ENCODE measurements around the gene MBD3L1.

Gene MBD3L1

GRCh38 chr19:8884416-8884815, 52.2 kb downstream of the MBD3L1 start:
- Histone ChIP-seq H3K27me3 (ENCODE audit: control insufficient read depth in 3 of 3, insufficient read depth in 3 of 3, low read depth in 1 of 3, low read length in 3 of 3) (no peaks in the 10 kb centered on the region), H3K27ac (replicated peaks; ENCODE audit: low read length) (no peak overlapping the region), H3K4me2 (ENCODE audit: insufficient read depth, low read length, poor library complexity, severe bottlenecking) (no peak overlapping the region), H4K91ac (ENCODE audit: low read depth, low read length, poor library complexity) (no peak overlapping the region), H4K8ac (ENCODE audit: low read depth, low read length) (no peak overlapping the region), H2AK5ac (ENCODE audit: low read depth, low read length) (no peak overlapping the region), H2BK5ac (ENCODE audit: low read length) (no peak overlapping the region), H3K4ac (ENCODE audit: low read length) (no peak overlapping the region), H3K9me3 (replicated peaks in 1 of 2; ENCODE audit: control insufficient read depth in 2 of 2, insufficient read depth in 1 of 2, low read depth in 1 of 2, low read length in 2 of 2) (peaks cover 0 to 45% of the 10 kb centered on the region in 2 donors), H2BK120ac (ENCODE audit: low read depth, low read length) (no peak overlapping the region), H3K14ac (ENCODE audit: low read length) (no peak overlapping the region), H3K18ac (ENCODE audit: low read length) (no peak overlapping the region), H3K9ac (ENCODE audit: low read depth, low read length, poor library complexity) (no peak overlapping the region), H2BK15ac (ENCODE audit: low read length) (no peak overlapping the region), H3K79me1 (ENCODE audit: low read depth, low read length) (no peaks in the 10 kb centered on the region), H3K4me1 (ENCODE audit: control insufficient read depth in 2 of 2, insufficient read depth in 1 of 2, low read depth in 1 of 2, low read length in 2 of 2) (no peaks in the 10 kb centered on the region), H3K36me3 (replicated peaks in 1 of 2; ENCODE audit: control insufficient read depth in 2 of 2, insufficient read depth in 2 of 2, low read length in 2 of 2) (no peaks in the 10 kb centered on the region), H3K23ac (ENCODE audit: low read depth, low read length, poor library complexity) (no peak overlapping the region), H2BK12ac (ENCODE audit: low read length) (no peak overlapping the region), H3K4me3 (ENCODE audit: low read length in 2 of 2) (peak overlapping the region in 1 of 2 donors; percentile 61), H2AFZ (ENCODE audit: low read length) (no peak overlapping the region)
- no peak for DNase-seq (ENCODE audit: low spot score)

DNA sequence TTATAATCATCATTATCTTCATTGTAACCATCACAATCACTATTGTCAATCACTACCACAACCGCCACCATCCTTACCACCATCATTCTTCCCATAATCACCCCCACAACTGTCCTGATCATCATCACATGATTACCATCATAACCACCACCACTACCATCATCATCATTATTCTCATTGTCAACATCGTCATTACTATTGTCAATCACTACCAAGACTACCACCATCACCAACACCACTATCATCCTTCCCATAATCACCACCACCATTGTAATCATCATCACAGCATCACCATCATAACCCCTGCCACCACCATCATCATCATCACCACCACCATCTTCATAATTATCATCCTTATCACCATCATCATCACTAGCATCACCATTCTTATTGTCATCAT, 55.2 kb downstream of the MBD3L1 start:
- DNase-seq (ENCODE audit: low spot score): no peak
- H3K9ac ChIP-seq (ENCODE audit: low read depth, low read length, poor library complexity): no peak overlapping the region
- H2BK120ac ChIP-seq (ENCODE audit: low read depth, low read length): no peak overlapping the region
- no peak overlapping the region for H3K27ac ChIP-seq (replicated peaks; ENCODE audit: low read length)
- H3K79me1 ChIP-seq (ENCODE audit: low read depth, low read length): no peaks in the 10 kb centered on the region
- H2BK12ac ChIP-seq (ENCODE audit: low read length): no peak overlapping the region
- no peaks in the 10 kb centered on the region for H3K36me3 ChIP-seq (replicated peaks in 1 of 2; ENCODE audit: control insufficient read depth in 2 of 2, insufficient read depth in 2 of 2, low read length in 2 of 2)
- H3K14ac ChIP-seq (ENCODE audit: low read length): no peak overlapping the region
- H3K4ac ChIP-seq (ENCODE audit: low read length): no peak overlapping the region
- H3K18ac ChIP-seq (ENCODE audit: low read length): no peak overlapping the region
- WGBS, 2 donors (ENCODE audit: extremely low coverage in 2 of 2, insufficient read length in 2 of 2, insufficient replicate concordance in 1 of 2): 100% methylated on average over 2 of the region's 2 CpGs; no CpG with 5 or more reads in 1 of the 2 donors
- H2BK5ac ChIP-seq (ENCODE audit: low read length): no peak overlapping the region
- no peaks in the 10 kb centered on the region for H3K27me3 ChIP-seq (ENCODE audit: control insufficient read depth in 3 of 3, insufficient read depth in 3 of 3, low read depth in 1 of 3, low read length in 3 of 3)
- H2AFZ ChIP-seq (ENCODE audit: low read length): no peak overlapping the region
- no peak overlapping the region for H3K4me2 ChIP-seq (ENCODE audit: insufficient read depth, low read length, poor library complexity, severe bottlenecking)
- H2AK5ac ChIP-seq (ENCODE audit: low read depth, low read length): no peak overlapping the region
- no peak overlapping the region for H3K23ac ChIP-seq (ENCODE audit: low read depth, low read length, poor library complexity)
- H4K91ac ChIP-seq (ENCODE audit: low read depth, low read length, poor library complexity): no peak overlapping the region
- no peak overlapping the region for H4K8ac ChIP-seq (ENCODE audit: low read depth, low read length)
- no peak overlapping the region for H2BK15ac ChIP-seq (ENCODE audit: low read length)
- H3K4me1 ChIP-seq (ENCODE audit: control insufficient read depth in 2 of 2, insufficient read depth in 1 of 2, low read depth in 1 of 2, low read length in 2 of 2): no peaks in the 10 kb centered on the region
- H3K9me3 ChIP-seq (replicated peaks in 1 of 2; ENCODE audit: control insufficient read depth in 2 of 2, insufficient read depth in 1 of 2, low read depth in 1 of 2, low read length in 2 of 2): peaks cover 0 to 49% of the 10 kb centered on the region in 2 donors
- H3K4me3 ChIP-seq (ENCODE audit: low read length in 2 of 2): no peak overlapping the region

DNA sequence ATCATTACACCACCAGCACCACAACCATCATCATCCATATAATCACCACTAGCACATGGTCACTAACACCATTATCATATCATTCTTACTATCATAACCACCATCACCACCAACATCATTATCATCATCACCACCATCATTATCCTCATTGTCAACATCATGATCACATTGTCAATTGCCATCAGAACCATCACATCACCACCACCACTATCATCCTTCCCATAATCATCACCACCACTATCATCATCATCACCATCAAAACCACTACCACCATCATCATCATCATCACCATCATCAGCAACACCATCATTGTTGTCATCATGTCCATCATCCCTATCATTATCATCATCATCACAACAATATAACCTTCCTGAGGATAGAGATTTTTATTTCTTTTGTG, 58.1 kb downstream of the MBD3L1 start:
- Histone ChIP-seq H3K23ac (ENCODE audit: low read depth, low read length, poor library complexity) (no peak overlapping the region), H3K27ac (replicated peaks; ENCODE audit: low read length) (no peak overlapping the region), H2BK5ac (ENCODE audit: low read length) (no peak overlapping the region), H3K4me1 (ENCODE audit: control insufficient read depth in 2 of 2, insufficient read depth in 1 of 2, low read depth in 1 of 2, low read length in 2 of 2) (no peaks in the 10 kb centered on the region), H3K14ac (ENCODE audit: low read length) (no peak overlapping the region), H2AFZ (ENCODE audit: low read length) (no peak overlapping the region), H3K9ac (ENCODE audit: low read depth, low read length, poor library complexity) (no peak overlapping the region), H4K91ac (ENCODE audit: low read depth, low read length, poor library complexity) (no peak overlapping the region), H2BK12ac (ENCODE audit: low read length) (no peak overlapping the region), H3K9me3 (replicated peaks in 1 of 2; ENCODE audit: control insufficient read depth in 2 of 2, insufficient read depth in 1 of 2, low read depth in 1 of 2, low read length in 2 of 2) (peaks cover 0 to 42% of the 10 kb centered on the region in 2 donors), H3K18ac (ENCODE audit: low read length) (no peak overlapping the region), H2BK15ac (ENCODE audit: low read length) (no peak overlapping the region), H4K8ac (ENCODE audit: low read depth, low read length) (no peak overlapping the region), H2AK5ac (ENCODE audit: low read depth, low read length) (no peak overlapping the region), H3K27me3 (ENCODE audit: control insufficient read depth in 3 of 3, insufficient read depth in 3 of 3, low read depth in 1 of 3, low read length in 3 of 3) (no peaks in the 10 kb centered on the region), H3K4me2 (ENCODE audit: insufficient read depth, low read length, poor library complexity, severe bottlenecking) (no peak overlapping the region), H3K4ac (ENCODE audit: low read length) (no peak overlapping the region), H2BK120ac (ENCODE audit: low read depth, low read length) (no peak overlapping the region), H3K79me1 (ENCODE audit: low read depth, low read length) (no peaks in the 10 kb centered on the region), H3K4me3 (ENCODE audit: low read length in 2 of 2) (peak overlapping the region in 1 of 2 donors; percentile 47), H3K36me3 (replicated peaks in 1 of 2; ENCODE audit: control insufficient read depth in 2 of 2, insufficient read depth in 2 of 2, low read length in 2 of 2) (no peaks in the 10 kb centered on the region)
- no peak for DNase-seq (ENCODE audit: low spot score)
